ENCODE results near the gene KRT76. TPM values are rescaled to one million over a fixed set of nuclear protein-coding genes. Genes with fewer than 3 reads are reported as not detected.

Gene KRT76
- not detected in 2 replicates for total RNA-seq (2014; rRNA removed; shearing (Covaris generic))

GRCh38 chr12:52776913-52777395, at the start of gene KRT76:
Gene KRT76 (minus strand): TSS chr12:52777345. CDS start chr12:52777291, 54 bp downstream.
- no peak for DNase-seq (ENCODE audit: low spot score)

GRCh38 chr12:52825961-52826360, 48.8 kb upstream of the KRT76 start:
- no peak for DNase-seq (ENCODE audit: low spot score)

- no peak for DNase-seq (ENCODE audit: low spot score)
Measured at GRCh38 chr12:52824741-52825410, 47.7 kb upstream of the KRT76 start.

- no peak for DNase-seq (ENCODE audit: low spot score)
Measured at GRCh38 chr12:52823761-52824450, 46.8 kb upstream of the KRT76 start.

- no peak for DNase-seq (ENCODE audit: low spot score)
Measured at GRCh38 chr12:52822771-52823510, 45.8 kb upstream of the KRT76 start.

GRCh38 chr12:52821826-52822660, 44.9 kb upstream of the KRT76 start:
- peak; percentile 34 for DNase-seq (ENCODE audit: low spot score)

GRCh38 chr12:52821071-52821730, 44.1 kb upstream of the KRT76 start:
- DNase-seq (ENCODE audit: low spot score): no peak

GRCh38 chr12:52820521-52820920, 43.4 kb upstream of the KRT76 start:
- DNase-seq (ENCODE audit: low spot score): no peak

- DNase-seq (ENCODE audit: low spot score): no peak
Measured at GRCh38 chr12:52819731-52820510, 42.8 kb upstream of the KRT76 start.

- no peak for DNase-seq (ENCODE audit: low spot score)
Measured at GRCh38 chr12:52818887-52819420, 41.8 kb upstream of the KRT76 start.

GRCh38 chr12:52818388-52818787, 41.2 kb upstream of the KRT76 start:
- DNase-seq (ENCODE audit: low spot score): no peak

- no peak for DNase-seq (ENCODE audit: low spot score)
Measured at GRCh38 chr12:52817699-52818238, 40.6 kb upstream of the KRT76 start.

GRCh38 chr12:52817003-52817698, 40.0 kb upstream of the KRT76 start:
- DNase-seq (ENCODE audit: low spot score): no peak

GRCh38 chr12:52815676-52816588, 38.8 kb upstream of the KRT76 start:
- DNase-seq (ENCODE audit: low spot score): no peak

- DNase-seq (ENCODE audit: low spot score): no peak
Measured at GRCh38 chr12:52815161-52815560, 38.0 kb upstream of the KRT76 start.

- DNase-seq (ENCODE audit: low spot score): no peak
Measured at GRCh38 chr12:52814710-52815155, 37.6 kb upstream of the KRT76 start.

- no peak for DNase-seq (ENCODE audit: low spot score)
Measured at GRCh38 chr12:52813885-52814709, 37.0 kb upstream of the KRT76 start, which contains the start of gene KRT4. Gene KRT4 (minus strand): TSS chr12:52814116. CDS start chr12:52814058, 58 bp downstream.
